ENCODE data around the gene AURKA. TPM values are rescaled to one million over a fixed set of nuclear protein-coding genes. Genes with fewer than 3 reads are reported as not detected.

Gene AURKA
- total RNA-seq, 1 experiment from 2014 or later = 139 TPM

DNA sequence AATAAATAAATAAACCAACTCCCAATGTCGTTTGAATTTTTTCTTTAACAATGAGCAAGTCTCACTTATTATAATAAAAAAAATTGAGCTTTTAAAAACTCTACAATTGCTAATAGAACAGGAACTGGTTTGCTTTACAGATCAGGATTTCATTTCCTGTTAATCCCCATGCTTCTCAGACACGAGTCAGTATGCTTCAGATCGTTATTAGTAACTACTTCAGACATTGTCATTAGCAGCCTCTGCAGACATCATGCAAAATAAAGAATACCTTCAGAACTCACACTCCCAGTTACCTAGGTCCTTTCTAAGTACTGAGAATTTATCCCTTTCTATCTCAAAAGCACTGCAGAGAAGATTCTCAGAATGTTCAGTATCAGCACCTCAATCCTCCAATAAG is 43.3 kb downstream of the AURKA start:
- DNase-seq = no peak
- intact Hi-C loops (cut with micrococcal nuclease) = no loop called here
- BruUV-seq (replicated peaks) = no TSS peak
- no peak overlapping the region for H3K4me2 ChIP-seq (ENCODE audit: low read length)
- CTCF ChIA-PET = no interaction called here
- POLR2A ChIA-PET (ENCODE audit: unreplicated experiment) = no interaction called here
- no peaks in the 10 kb centered on the region for H3K9me3 ChIP-seq (ENCODE audit: low read length)
- no peak overlapping the region for H2AFZ ChIP-seq (ENCODE audit: low read length)
- H3K4me1 ChIP-seq (ENCODE audit: insufficient read depth, low read length) = no peaks in the 10 kb centered on the region
- H3F3A ChIP-seq (ENCODE audit: low read length, unreplicated experiment) = no peaks in the 10 kb centered on the region
- no peaks in the 10 kb centered on the region for H3K9me2 ChIP-seq (replicated peaks; ENCODE audit: low read length)
- TF ChIP-seq EZH2phosphoT487 (IDR thresholded peaks at IDR 0.05; ENCODE audit: borderline replicate concordance, low read length) (no peak), CTCF (conservative IDR thresholded peaks at IDR 0.05; ENCODE audit: low read depth, low read length) (no peak), EZH2 (IDR thresholded peaks at IDR 0.05; ENCODE audit: low read length, unreplicated experiment) (no peak)
- no peaks in the 10 kb centered on the region for H3K79me2 ChIP-seq (ENCODE audit: low read length)
- H4K20me1 ChIP-seq (ENCODE audit: low read length) = no peaks in the 10 kb centered on the region
- H3K27me3 ChIP-seq (ENCODE audit: low read length) = peaks cover 17% of the 10 kb centered on the region
- no peak overlapping the region for H3K9ac ChIP-seq (ENCODE audit: low read length)
- ATAC-seq = no peak
- H3K27ac ChIP-seq (ENCODE audit: low read length) = no peak overlapping the region
- H3K36me3 ChIP-seq (ENCODE audit: low read depth, low read length) = no peaks in the 10 kb centered on the region
- H3K4me3 ChIP-seq (ENCODE audit: low read length) = no peak overlapping the region

GRCh38 chr20:56348305-56348693 is 43.7 kb downstream of the AURKA start:
- Histone ChIP-seq H3K27me3 (ENCODE audit: low read length) (peaks cover 21% of the 10 kb centered on the region), H3K36me3 (ENCODE audit: low read depth, low read length) (no peaks in the 10 kb centered on the region), H2AFZ (ENCODE audit: low read length) (no peak overlapping the region), H3K4me1 (ENCODE audit: insufficient read depth, low read length) (no peaks in the 10 kb centered on the region), H3F3A (ENCODE audit: low read length, unreplicated experiment) (no peaks in the 10 kb centered on the region), H3K9me3 (ENCODE audit: low read length) (no peaks in the 10 kb centered on the region), H3K27ac (ENCODE audit: low read length) (no peak overlapping the region), H4K20me1 (ENCODE audit: low read length) (no peaks in the 10 kb centered on the region), H3K9me2 (replicated peaks; ENCODE audit: low read length) (no peaks in the 10 kb centered on the region), H3K9ac (ENCODE audit: low read length) (no peak overlapping the region), H3K4me2 (ENCODE audit: low read length) (no peak overlapping the region), H3K79me2 (ENCODE audit: low read length) (no peaks in the 10 kb centered on the region), H3K4me3 (ENCODE audit: low read length) (no peak overlapping the region)
- intact Hi-C loops (cut with micrococcal nuclease) = no loop called here
- DNase-seq (no peak), ATAC-seq (no peak)
- TF ChIP-seq CTCF (conservative IDR thresholded peaks at IDR 0.05; ENCODE audit: low read depth, low read length) = no peak
- TF ChIP-seq EZH2phosphoT487 (IDR thresholded peaks at IDR 0.05; ENCODE audit: borderline replicate concordance, low read length) = no peak
- TF ChIP-seq EZH2 (IDR thresholded peaks at IDR 0.05; ENCODE audit: low read length, unreplicated experiment) = no peak
- ChIA-PET POLR2A (ENCODE audit: unreplicated experiment) (no interaction called here), CTCF (no interaction called here)
- no TSS peak for BruUV-seq (replicated peaks)

GRCh38 chr20:56347628-56348304 is 44.2 kb downstream of the AURKA start:
- no peak overlapping the region for H3K9ac ChIP-seq (ENCODE audit: low read length)
- peaks cover 26% of the 10 kb centered on the region for H3K27me3 ChIP-seq (ENCODE audit: low read length)
- no peak overlapping the region for H3K4me3 ChIP-seq (ENCODE audit: low read length)
- no peaks in the 10 kb centered on the region for H3K9me2 ChIP-seq (replicated peaks; ENCODE audit: low read length)
- TF ChIP-seq EZH2phosphoT487 (IDR thresholded peaks at IDR 0.05; ENCODE audit: borderline replicate concordance, low read length) (no peak), CTCF (conservative IDR thresholded peaks at IDR 0.05; ENCODE audit: low read depth, low read length) (no peak), EZH2 (IDR thresholded peaks at IDR 0.05; ENCODE audit: low read length, unreplicated experiment) (no peak)
- H2AFZ ChIP-seq (ENCODE audit: low read length) = no peak overlapping the region
- no peak overlapping the region for H3K27ac ChIP-seq (ENCODE audit: low read length)
- DNase-seq (no peak), ATAC-seq (no peak)
- H3K9me3 ChIP-seq (ENCODE audit: low read length) = no peaks in the 10 kb centered on the region
- no peaks in the 10 kb centered on the region for H3F3A ChIP-seq (ENCODE audit: low read length, unreplicated experiment)
- H3K36me3 ChIP-seq (ENCODE audit: low read depth, low read length) = no peaks in the 10 kb centered on the region
- CTCF ChIA-PET = no interaction called here
- H3K4me2 ChIP-seq (ENCODE audit: low read length) = no peak overlapping the region
- H4K20me1 ChIP-seq (ENCODE audit: low read length) = no peaks in the 10 kb centered on the region
- POLR2A ChIA-PET (ENCODE audit: unreplicated experiment) = no interaction called here
- H3K79me2 ChIP-seq (ENCODE audit: low read length) = no peaks in the 10 kb centered on the region
- H3K4me1 ChIP-seq (ENCODE audit: insufficient read depth, low read length) = no peaks in the 10 kb centered on the region
- intact Hi-C loops (cut with micrococcal nuclease) = no loop called here
- no TSS peak for BruUV-seq (replicated peaks)
